ENCODE results near the gene MAFB. TPM values are rescaled to one million over a fixed set of nuclear protein-coding genes. Genes with fewer than 3 reads are reported as not detected.

Gene MAFB
- 1.4 and 1.5 TPM in 2 replicates for total RNA-seq

GRCh38 chr20:40689100-40689942 lies at the start of gene MAFB:
MAFB (minus strand) TSS chr20:40689236; CDS start chr20:40688850, 386 bp downstream.

